ENCODE results near the gene AMY1C. TPM values are rescaled to one million over a fixed set of nuclear protein-coding genes. Genes with fewer than 3 reads are reported as not detected.

Gene AMY1C
- total RNA-seq, 4 donors from 2014 or later: 0.60 to 0.98 TPM; not detected in 2

GRCh38 chr1:103761896-103762295 lies 12.2 kb downstream of the AMY1C start:
- Histone ChIP-seq H3K36me3 (no peaks in the 10 kb centered on the region), H3K4me3 (no peak overlapping the region), H3K27me3 (no peaks in the 10 kb centered on the region), H3K9me3 (peaks cover 5% of the 10 kb centered on the region), H3K27ac (no peak overlapping the region), H3K4me1 (no peaks in the 10 kb centered on the region)
- no peak for DNase-seq (ENCODE audit: low spot score in 2 of 2)
- TF ChIP-seq POLR2AphosphoS5 (IDR thresholded peaks at IDR 0.05) (no peak), CTCF (IDR thresholded peaks at IDR 0.05) (no peak), EP300 (IDR thresholded peaks at IDR 0.05) (no peak), POLR2A (IDR thresholded peaks at IDR 0.05) (no peak)

- H3K9me3 ChIP-seq: no peaks in the 10 kb centered on the region
- no peaks in the 10 kb centered on the region for H3K36me3 ChIP-seq
- DNase-seq (ENCODE audit: low spot score in 2 of 2): no peak
- no peak overlapping the region for H3K27ac ChIP-seq
- no peaks in the 10 kb centered on the region for H3K4me1 ChIP-seq
- TF ChIP-seq POLR2A (IDR thresholded peaks at IDR 0.05): no peak
- TF ChIP-seq POLR2AphosphoS5 (IDR thresholded peaks at IDR 0.05): no peak
- TF ChIP-seq CTCF (IDR thresholded peaks at IDR 0.05): no peak
- TF ChIP-seq EP300 (IDR thresholded peaks at IDR 0.05): no peak
- H3K4me3 ChIP-seq: no peak overlapping the region
- no peaks in the 10 kb centered on the region for H3K27me3 ChIP-seq
Measured at GRCh38 chr1:103779932-103780331, 30.2 kb downstream of the AMY1C start.

GRCh38 chr1:103783944-103784377 lies 34.3 kb downstream of the AMY1C start:
- no peaks in the 10 kb centered on the region for H3K4me1 ChIP-seq
- no peaks in the 10 kb centered on the region for H3K9me3 ChIP-seq
- WGBS: 78% methylated on average over 4 of the region's 4 CpGs
- no peak overlapping the region for H3K4me3 ChIP-seq
- TF ChIP-seq EP300 (IDR thresholded peaks at IDR 0.05) (no peak), POLR2A (IDR thresholded peaks at IDR 0.05) (no peak), CTCF (IDR thresholded peaks at IDR 0.05) (no peak), POLR2AphosphoS5 (IDR thresholded peaks at IDR 0.05) (no peak)
- no peaks in the 10 kb centered on the region for H3K36me3 ChIP-seq
- DNase-seq (ENCODE audit: low spot score in 2 of 2): no peak
- H3K27ac ChIP-seq: no peak overlapping the region
- H3K27me3 ChIP-seq: no peaks in the 10 kb centered on the region

- no peaks in the 10 kb centered on the region for H3K27me3 ChIP-seq
- no peaks in the 10 kb centered on the region for H3K4me1 ChIP-seq
- DNase-seq (ENCODE audit: low spot score in 2 of 2): no peak
- H3K27ac ChIP-seq: no peak overlapping the region
- TF ChIP-seq POLR2AphosphoS5 (IDR thresholded peaks at IDR 0.05) (no peak), CTCF (IDR thresholded peaks at IDR 0.05) (no peak), EP300 (IDR thresholded peaks at IDR 0.05) (no peak), POLR2A (IDR thresholded peaks at IDR 0.05) (no peak)
- no peak overlapping the region for H3K4me3 ChIP-seq
- WGBS: 14% methylated on average over 1 of the region's 1 CpG
- H3K9me3 ChIP-seq: peaks cover 6% of the 10 kb centered on the region
- no peaks in the 10 kb centered on the region for H3K36me3 ChIP-seq
Measured at GRCh38 chr1:103788377-103788776, 38.7 kb downstream of the AMY1C start.

- Histone ChIP-seq H3K4me1 (no peaks in the 10 kb centered on the region), H3K9me3 (peaks cover 6% of the 10 kb centered on the region), H3K36me3 (no peaks in the 10 kb centered on the region), H3K27ac (no peak overlapping the region), H3K4me3 (no peak overlapping the region), H3K27me3 (no peaks in the 10 kb centered on the region)
- no peak for DNase-seq (ENCODE audit: low spot score in 2 of 2)
- no peak for TF ChIP-seq EP300 (IDR thresholded peaks at IDR 0.05)
- 73% methylated on average over 2 of the region's 2 CpGs for WGBS
Measured at GRCh38 chr1:103790172-103790571, 40.5 kb downstream of the AMY1C start.

Other genes with a start within 250 kb of the AMY1C start
- gene RNPC3, start 224.2 kb upstream of the AMY1C start, total RNA-seq: 100 to 1,000 TPM in 1 of 4 donors, 10 to 100 TPM in 3; 20.2 to 111 (median 38.1) TPM
- gene AMY2B, start 178.3 kb upstream of the AMY1C start, total RNA-seq: 10 to 100 TPM; 12.7 to 69.5 (median 18.8) TPM
- gene AMY2A, start 132.5 kb upstream of the AMY1C start, total RNA-seq: not detected
- not detected for gene AMY1A, start 94.1 kb upstream of the AMY1C start, total RNA-seq
- not detected for gene AMY1B, start 53.7 kb upstream of the AMY1C start, total RNA-seq